H9 (cell line): ENCODE data around the gene TYRP1. TPM values are rescaled to one million over a fixed set of nuclear protein-coding genes. Genes with fewer than 3 reads are reported as not detected.

Source experiments
- DNase-seq: peaks from one replicate; pipeline ENCODE4 v3.0.0-alpha.2; 2017
- H2AFZ ChIP-seq: one replicate; pipeline ENCODE4 v1.6.1; 2013; ENCODE audit warnings: mild to moderate bottlenecking, low read length, control low read depth, moderate library complexity
- H2AK5ac ChIP-seq: 2 replicates; pipeline ENCODE4 v1.6.1; 2013; ENCODE audit warnings: low read length, control low read depth, mixed read lengths; ENCODE audit not compliant: insufficient read length
- H2BK120ac ChIP-seq: one replicate; pipeline ENCODE4 v1.6.1; 2013; ENCODE audit warnings: low read depth, mild to moderate bottlenecking, low read length, control low read depth, inconsistent platforms; ENCODE audit not compliant: poor library complexity, severe bottlenecking
- H2BK12ac ChIP-seq: 2 replicates; pipeline ENCODE4 v1.6.1; 2013; ENCODE audit warnings: low read length, control low read depth, mixed read lengths, low read depth; ENCODE audit not compliant: insufficient read length
- H2BK15ac ChIP-seq: 2 replicates; pipeline ENCODE4 v1.6.1; 2013; ENCODE audit warnings: low read depth, low read length, control low read depth
- H2BK20ac ChIP-seq: one replicate; pipeline ENCODE4 v1.6.1; 2013; ENCODE audit warnings: low read depth, mild to moderate bottlenecking, low read length, control low read depth, inconsistent platforms; ENCODE audit not compliant: poor library complexity, severe bottlenecking
- H2BK5ac ChIP-seq: 2 replicates; pipeline ENCODE4 v1.6.1; 2013; ENCODE audit warnings: low read length, control low read depth, mixed read lengths; ENCODE audit not compliant: insufficient read length
- H3K14ac ChIP-seq: 2 replicates; pipeline ENCODE4 v1.6.1; 2013; ENCODE audit warnings: low read length, control low read depth; ENCODE audit not compliant: insufficient read depth
- H3K18ac ChIP-seq: 2 replicates; pipeline ENCODE4 v1.6.1; 2013; ENCODE audit warnings: low read depth, mild to moderate bottlenecking, mixed read lengths, low read length, control low read depth; ENCODE audit not compliant: insufficient read length
- H3K23ac ChIP-seq: 2 replicates; pipeline ENCODE4 v1.6.1; 2013; ENCODE audit warnings: low read length, control low read depth, mixed read lengths, low read depth; ENCODE audit not compliant: insufficient read length
- H3K23me2 ChIP-seq: 2 replicates; pipeline ENCODE4 v1.6.1; 2013; ENCODE audit warnings: low read depth, mild to moderate bottlenecking, mixed read lengths, low read length, control low read depth; ENCODE audit not compliant: insufficient read length, poor library complexity, severe bottlenecking
- H3K27ac ChIP-seq: 2 replicates; pipeline ENCODE4 v1.5.1; 2013; ENCODE audit warnings: low read length, control low read depth, mixed read lengths, low read depth; ENCODE audit not compliant: insufficient read length
- H3K27me3 ChIP-seq: 2 replicates; pipeline ENCODE4 v1.6.1; 2013; ENCODE audit warnings: low read length, control low read depth, inconsistent platforms; ENCODE audit not compliant: insufficient read depth
- H3K4ac ChIP-seq: 2 replicates; pipeline ENCODE4 v1.6.1; 2013; ENCODE audit warnings: low read depth, mild to moderate bottlenecking, control low read depth, inconsistent platforms, low read length, moderate library complexity
- H3K4me1 ChIP-seq: 2 replicates; pipeline ENCODE4 v1.6.1; 2013; ENCODE audit warnings: low read length, control low read depth, inconsistent platforms; ENCODE audit not compliant: insufficient read depth
- H3K4me2 ChIP-seq: 2 replicates; pipeline ENCODE4 v1.6.1; 2013; ENCODE audit warnings: low read length, control low read depth, mixed read lengths; ENCODE audit not compliant: insufficient read length, insufficient read depth
- H3K56ac ChIP-seq: 2 replicates; pipeline ENCODE4 v1.6.1; 2013; ENCODE audit warnings: low read depth, mild to moderate bottlenecking, mixed read lengths, low read length, control low read depth; ENCODE audit not compliant: insufficient read length
- H3K79me1 ChIP-seq: 2 replicates; pipeline ENCODE4 v1.6.1; 2013; ENCODE audit warnings: low read depth, mild to moderate bottlenecking, moderate library complexity, low read length, control low read depth, inconsistent platforms; ENCODE audit not compliant: insufficient read depth, poor library complexity, severe bottlenecking
- H3K79me2 ChIP-seq: 2 replicates; pipeline ENCODE4 v1.6.1; 2013; ENCODE audit warnings: low read length, control low read depth, inconsistent platforms; ENCODE audit not compliant: insufficient read depth
- H3K9ac ChIP-seq: 2 replicates; pipeline ENCODE4 v1.6.1; 2013; ENCODE audit warnings: low read length, control low read depth, mixed read lengths; ENCODE audit not compliant: insufficient read length; ENCODE audit errors: extremely low read depth
- H3K9me3 ChIP-seq: one replicate; pipeline ENCODE4 v1.6.1; 2013; ENCODE audit warnings: low read depth, low read length, inconsistent platforms; ENCODE audit not compliant: control insufficient read depth
- H3T11ph ChIP-seq: one replicate; pipeline ENCODE4 v1.6.1; 2013; ENCODE audit warnings: mild to moderate bottlenecking, low read length, control low read depth, inconsistent platforms
- H4K20me1 ChIP-seq: one replicate; pipeline ENCODE4 v1.6.1; 2013; ENCODE audit not compliant: control insufficient read depth, insufficient read length, insufficient read depth
- H4K5ac ChIP-seq: 2 replicates; pipeline ENCODE4 v1.6.1; 2013; ENCODE audit warnings: low read depth, mild to moderate bottlenecking, mixed read lengths, low read length, control low read depth; ENCODE audit not compliant: insufficient read length
- H4K8ac ChIP-seq: replicated peaks from 2 replicates; pipeline ENCODE4 v1.6.1; 2013; ENCODE audit warnings: low read length, control low read depth, mixed read lengths, low read depth; ENCODE audit not compliant: insufficient read length
- H4K91ac ChIP-seq: 2 replicates; pipeline ENCODE4 v1.6.1; 2013; ENCODE audit warnings: low read depth, mild to moderate bottlenecking, moderate library complexity, mixed read lengths, low read length, control low read depth; ENCODE audit not compliant: insufficient read length
- H3K27ac Mint-ChIP-seq, 3 experiments: 2 replicates in 2 of 3; 3 replicates in 1 of 3; pipeline ENCODE4 v1.8.0; 2020 to 2021; ENCODE audit warnings: mixed read lengths in 3 of 3, mild to moderate bottlenecking in 1 of 3, moderate library complexity in 1 of 3
- H3K27me3 Mint-ChIP-seq: 2 replicates; pipeline ENCODE4 v1.8.0; 2021; ENCODE audit warnings: low read depth, mild to moderate bottlenecking, moderate library complexity, mixed read lengths
- H3K36me3 Mint-ChIP-seq, 3 experiments: 2 replicates in 2 of 3; 3 replicates in 1 of 3; pipeline ENCODE4 v1.8.0; 2020 to 2021; ENCODE audit warnings: low read depth in 3 of 3, mixed read lengths in 3 of 3; ENCODE audit not compliant: insufficient read depth in 1 of 3
- H3K4me1 Mint-ChIP-seq, 2 experiments: 2 replicates each; pipeline ENCODE4 v1.8.0; 2020; ENCODE audit warnings: mixed read lengths in 2 of 2
- H3K4me3 Mint-ChIP-seq, 2 experiments: 2 replicates in 1 of 2; 3 replicates in 1 of 2; pipeline ENCODE4 v1.8.0; 2020 to 2021; ENCODE audit warnings: mild to moderate bottlenecking in 2 of 2, mixed read lengths in 2 of 2, moderate library complexity in 1 of 2
- H3K9me3 Mint-ChIP-seq, 2 experiments: 2 replicates in 1 of 2; 3 replicates in 1 of 2; pipeline ENCODE4 v1.8.0; 2020; ENCODE audit warnings: mild to moderate bottlenecking in 2 of 2, mixed read lengths in 2 of 2, moderate library complexity in 1 of 2
- WGBS: extraction: QIAGEN DNeasy Blood & Tissue Kit; methylation state at CpG from one replicate; pipeline ENCODE4 v1.1.7; 2013; ENCODE audit warnings: missing lambda C conversion rate, low lambda C conversion rate, mixed read lengths; ENCODE audit not compliant: insufficient read length; ENCODE audit errors: extremely low coverage; 5-methylcytosine and 5-hydroxymethylcytosine counted together
- total RNA-seq: library from RNA; stranded (reverse); gene quantifications from 2 replicates; pipeline ENCODE4 v1.2.1, GENCODE V29; 2021
- TF ChIP-seq, protein P1 (sequence below): fragments of 200-600 bp; sonication (generic); conservative IDR thresholded peaks from 3 replicates; pipeline ENCODE4 v1.8.0; 2021; ENCODE audit warnings: antibody characterized with exemption, mild to moderate bottlenecking

Gene TYRP1
- total RNA-seq, 1 experiment from 2014 or later = not detected

DNA sequence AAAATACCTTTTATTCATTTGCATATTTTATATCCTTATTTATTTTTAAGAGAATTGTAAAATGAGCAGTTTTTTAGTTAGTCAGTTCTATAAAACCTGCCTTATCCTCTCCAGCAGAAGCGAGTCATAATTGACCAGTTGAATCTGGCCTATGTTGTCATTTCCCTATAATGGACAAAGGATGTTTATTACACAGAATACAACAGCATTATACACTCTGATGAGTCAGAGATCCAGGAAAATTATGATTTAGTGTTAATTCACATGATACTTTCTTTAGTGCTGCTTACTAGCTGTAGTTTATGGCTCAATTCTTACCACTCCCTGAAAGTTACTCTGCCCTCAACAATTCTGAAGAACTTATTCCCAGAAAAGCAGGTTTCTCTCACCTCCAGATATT, 54.8 kb downstream of the TYRP1 start:
- no peak overlapping the region for H2BK120ac ChIP-seq
- TF ChIP-seq, protein P1, sequence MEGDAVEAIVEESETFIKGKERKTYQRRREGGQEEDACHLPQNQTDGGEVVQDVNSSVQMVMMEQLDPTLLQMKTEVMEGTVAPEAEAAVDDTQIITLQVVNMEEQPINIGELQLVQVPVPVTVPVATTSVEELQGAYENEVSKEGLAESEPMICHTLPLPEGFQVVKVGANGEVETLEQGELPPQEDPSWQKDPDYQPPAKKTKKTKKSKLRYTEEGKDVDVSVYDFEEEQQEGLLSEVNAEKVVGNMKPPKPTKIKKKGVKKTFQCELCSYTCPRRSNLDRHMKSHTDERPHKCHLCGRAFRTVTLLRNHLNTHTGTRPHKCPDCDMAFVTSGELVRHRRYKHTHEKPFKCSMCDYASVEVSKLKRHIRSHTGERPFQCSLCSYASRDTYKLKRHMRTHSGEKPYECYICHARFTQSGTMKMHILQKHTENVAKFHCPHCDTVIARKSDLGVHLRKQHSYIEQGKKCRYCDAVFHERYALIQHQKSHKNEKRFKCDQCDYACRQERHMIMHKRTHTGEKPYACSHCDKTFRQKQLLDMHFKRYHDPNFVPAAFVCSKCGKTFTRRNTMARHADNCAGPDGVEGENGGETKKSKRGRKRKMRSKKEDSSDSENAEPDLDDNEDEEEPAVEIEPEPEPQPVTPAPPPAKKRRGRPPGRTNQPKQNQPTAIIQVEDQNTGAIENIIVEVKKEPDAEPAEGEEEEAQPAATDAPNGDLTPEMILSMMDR = no peak
- H3K14ac ChIP-seq = no peak overlapping the region
- no peaks in the 10 kb centered on the region for H3K79me1 ChIP-seq
- H2BK5ac ChIP-seq = no peak overlapping the region
- H2AK5ac ChIP-seq = no peak overlapping the region
- H4K5ac ChIP-seq = no peak overlapping the region
- H4K8ac ChIP-seq = no peak overlapping the region
- H3K27me3 Mint-ChIP-seq = no peaks in the 10 kb centered on the region; the same call in 1 of the 2 replicates
- H3K4ac ChIP-seq = no peak overlapping the region
- H3K4me3 Mint-ChIP-seq = no peak overlapping the region
- H3T11ph ChIP-seq = no peak overlapping the region
- no peaks in the 10 kb centered on the region for H3K79me2 ChIP-seq
- no peak overlapping the region for H2AFZ ChIP-seq
- no peaks in the 10 kb centered on the region for H3K27me3 ChIP-seq
- no peak overlapping the region for H3K18ac ChIP-seq
- H3K23ac ChIP-seq = no peak overlapping the region
- no peak overlapping the region for H3K4me2 ChIP-seq
- H3K36me3 Mint-ChIP-seq = no peaks in the 10 kb centered on the region
- no peak overlapping the region for H3K27ac Mint-ChIP-seq
- no peaks in the 10 kb centered on the region for H3K23me2 ChIP-seq
- no peaks in the 10 kb centered on the region for H3K4me1 ChIP-seq
- H3K9me3 Mint-ChIP-seq = no peaks in the 10 kb centered on the region
- no peaks in the 10 kb centered on the region for H3K4me1 Mint-ChIP-seq
- H4K91ac ChIP-seq = no peak overlapping the region
- DNase-seq = no peak
- H3K9ac ChIP-seq = no peak overlapping the region
- H3K56ac ChIP-seq = no peak overlapping the region
- H2BK15ac ChIP-seq = no peak overlapping the region
- H4K20me1 ChIP-seq = no peaks in the 10 kb centered on the region
- H3K9me3 ChIP-seq = no peaks in the 10 kb centered on the region
- no CpG with 5 or more reads among the region's 1 CpG for WGBS
- no peak overlapping the region for H2BK20ac ChIP-seq
- H2BK12ac ChIP-seq = no peak overlapping the region
- H3K27ac ChIP-seq = no peak overlapping the region
